ENCODE results near the gene SRSF8. TPM values are rescaled to one million over a fixed set of nuclear protein-coding genes. Genes with fewer than 3 reads are reported as not detected.

Gene SRSF8
- total and polyA plus RNA-seq, 9 of the 15 experiments (the other 6 are each of a cell fraction or from before 2014, with no cell fraction given) = 18.0 to 53.4 (median 27.9) TPM

- TF ChIP-seq MLLT1 (IDR thresholded peaks at IDR 0.05) (peak in 1 of 2 experiments; percentile 57; a peak in 1 of 4 replicates), POLR2AphosphoS2 (IDR thresholded peaks at IDR 0.05; ENCODE audit: low read length) (no peak), HDGF (IDR thresholded peaks at IDR 0.05) (peak; percentile 75; the same call in 1 of the 2 replicates), GABPB1 (CRISPR knock-in tag; IDR thresholded peaks at IDR 0.05) (no peak), PHB (CRISPR knock-in tag; IDR thresholded peaks at IDR 0.05) (no peak), YBX1 (IDR thresholded peaks at IDR 0.05) (no peak), THRAP3 (IDR thresholded peaks at IDR 0.05; ENCODE audit: borderline replicate concordance) (no peak), TAF9B (IDR thresholded peaks at IDR 0.05; ENCODE audit: partially characterized antibody) (no peak), ZNF23 (CRISPR knock-in tag; IDR thresholded peaks at IDR 0.05) (no peak), MBD2 (IDR thresholded peaks at IDR 0.05; ENCODE audit: borderline replicate concordance, low read depth) (peak; percentile 27; the same call in 1 of the 2 replicates), HDAC3 (IDR thresholded peaks at IDR 0.05; ENCODE audit: borderline replicate concordance, partially characterized antibody) (peak; percentile 80), RBM15 (IDR thresholded peaks at IDR 0.05; ENCODE audit: insufficient read depth, low read length) (no peak), TSHZ1 (CRISPR knock-in tag; IDR thresholded peaks at IDR 0.05) (no peak), HLTF (IDR thresholded peaks at IDR 0.05) (0 out of 2 replicates have a peak, but pooled peaks have one; percentile 48), RNF219 (CRISPR knock-in tag; IDR thresholded peaks at IDR 0.05) (no peak), ZNF75A (CRISPR knock-in tag; IDR thresholded peaks at IDR 0.05) (no peak), ZBTB7A (IDR thresholded peaks at IDR 0.05; ENCODE audit: borderline replicate concordance, control insufficient read depth, low read depth, low read length) (no peak), MAZ (CRISPR knock-in tag; conservative IDR thresholded peaks at IDR 0.05 in 1 of 2, IDR thresholded peaks at IDR 0.05 in 1 of 2) (peak in 1 of 2 experiments; percentile 41; a peak in 2 of 4 replicates), NFATC3 (IDR thresholded peaks at IDR 0.05) (peak; percentile 29; the same call in 1 of the 2 replicates), CXXC5 (CRISPR knock-in tag; IDR thresholded peaks at IDR 0.05) (peak; percentile 80), MTF1 (CRISPR knock-in tag; IDR thresholded peaks at IDR 0.05; ENCODE audit: borderline replicate concordance) (no peak)
Observed at GRCh38 chr11:95100191-95100648, 33.5 kb downstream of the SRSF8 start (continued).
